ENCODE data around the gene MTRFR. TPM values are rescaled to one million over a fixed set of nuclear protein-coding genes. Genes with fewer than 3 reads are reported as not detected.

Gene MTRFR
- total RNA-seq, 1 donor from 2014 or later: 11.5 TPM

GRCh38 chr12:123269395-123269892 is 36.2 kb downstream of the MTRFR start:
- peaks cover 5% of the 10 kb centered on the region for H3K36me3 Mint-ChIP-seq (ENCODE audit: low read depth)
- peak overlapping the region; percentile 94 for H3K4me3 Mint-ChIP-seq (ENCODE audit: unreplicated experiment)
- H3K4me1 Mint-ChIP-seq (ENCODE audit: low read depth): peaks cover 35% of the 10 kb centered on the region
- peak overlapping the region; percentile 98 for H3K27ac Mint-ChIP-seq (ENCODE audit: unreplicated experiment)
- H3K9me3 Mint-ChIP-seq (ENCODE audit: low read depth): no peaks in the 10 kb centered on the region
- peak; percentile 53 for TF ChIP-seq CTCF (IDR thresholded peaks at IDR 0.05)
- peak; percentile 94 for DNase-seq (ENCODE audit: low spot score)
- H3K27me3 Mint-ChIP-seq (ENCODE audit: low read depth): no peaks in the 10 kb centered on the region

- H3K4me3 Mint-ChIP-seq (ENCODE audit: unreplicated experiment): peak overlapping the region; percentile 94
- no peak for TF ChIP-seq CTCF (IDR thresholded peaks at IDR 0.05)
Observed at GRCh38 chr12:123269896-123270213, 36.6 kb downstream of the MTRFR start.

GRCh38 chr12:123270214-123271000 is 37.2 kb downstream of the MTRFR start:
- no peaks in the 10 kb centered on the region for H3K27me3 Mint-ChIP-seq (ENCODE audit: low read depth)
- peak overlapping the region; percentile 94 for H3K4me3 Mint-ChIP-seq (ENCODE audit: unreplicated experiment)
- H3K36me3 Mint-ChIP-seq (ENCODE audit: low read depth): peaks cover 3% of the 10 kb centered on the region
- DNase-seq (ENCODE audit: low spot score): peak; percentile 82
- H3K4me1 Mint-ChIP-seq (ENCODE audit: low read depth): peaks cover 35% of the 10 kb centered on the region
- TF ChIP-seq CTCF (IDR thresholded peaks at IDR 0.05): no peak
- peak overlapping the region; percentile 98 for H3K27ac Mint-ChIP-seq (ENCODE audit: unreplicated experiment)
- no peaks in the 10 kb centered on the region for H3K9me3 Mint-ChIP-seq (ENCODE audit: low read depth)

More at GRCh38 chr12:123269896-123270213, 36.6 kb downstream of the MTRFR start:
- H3K4me1 Mint-ChIP-seq (ENCODE audit: low read depth): peaks cover 35% of the 10 kb centered on the region
- peaks cover 3% of the 10 kb centered on the region for H3K36me3 Mint-ChIP-seq (ENCODE audit: low read depth)
- H3K27me3 Mint-ChIP-seq (ENCODE audit: low read depth): no peaks in the 10 kb centered on the region
- H3K9me3 Mint-ChIP-seq (ENCODE audit: low read depth): no peaks in the 10 kb centered on the region
- peak; percentile 76 for DNase-seq (ENCODE audit: low spot score)
- H3K27ac Mint-ChIP-seq (ENCODE audit: unreplicated experiment): peak overlapping the region; percentile 98

GRCh38 chr12:123271001-123271668 is 37.9 kb downstream of the MTRFR start:
- no peak overlapping the region for H3K27ac Mint-ChIP-seq (ENCODE audit: unreplicated experiment)
- H3K27me3 Mint-ChIP-seq (ENCODE audit: low read depth): no peaks in the 10 kb centered on the region
- no peaks in the 10 kb centered on the region for H3K9me3 Mint-ChIP-seq (ENCODE audit: low read depth)
- peaks cover 35% of the 10 kb centered on the region for H3K4me1 Mint-ChIP-seq (ENCODE audit: low read depth)
- TF ChIP-seq CTCF (IDR thresholded peaks at IDR 0.05): peak; percentile 70
- H3K36me3 Mint-ChIP-seq (ENCODE audit: low read depth): peaks cover 3% of the 10 kb centered on the region
- peak; percentile 52 for DNase-seq (ENCODE audit: low spot score)
- no peak overlapping the region for H3K4me3 Mint-ChIP-seq (ENCODE audit: unreplicated experiment)

- H3K27ac Mint-ChIP-seq (ENCODE audit: unreplicated experiment): no peak overlapping the region
- H3K4me1 Mint-ChIP-seq (ENCODE audit: low read depth): peaks cover 23% of the 10 kb centered on the region
- peak; percentile 35 for DNase-seq (ENCODE audit: low spot score)
- H3K4me3 Mint-ChIP-seq (ENCODE audit: unreplicated experiment): no peak overlapping the region
- H3K36me3 Mint-ChIP-seq (ENCODE audit: low read depth): peaks cover 3% of the 10 kb centered on the region
- TF ChIP-seq CTCF (IDR thresholded peaks at IDR 0.05): no peak
- no peaks in the 10 kb centered on the region for H3K27me3 Mint-ChIP-seq (ENCODE audit: low read depth)
- H3K9me3 Mint-ChIP-seq (ENCODE audit: low read depth): no peaks in the 10 kb centered on the region
Observed at GRCh38 chr12:123273166-123273565, 39.9 kb downstream of the MTRFR start.

All from chondrocyte (in vitro differentiated cells).